GM10266 (cell line): ENCODE results near the gene USP38.
A peak's percentile ranks its signal among the peaks of the same experiment; 100 is the strongest.
"Not testable (repeated sequence)": the region's sequence is repeated elsewhere in the genome, so short reads cannot be mapped to it uniquely, and the experiment has no call there.

Experiments used
- DNase-seq: peaks from one replicate; pipeline ENCODE4 v3.0.0; 2012; ENCODE audit errors: extremely low spot score
- TF ChIP-seq, protein P1 (sequence below): IDR thresholded peaks from 2 replicates; pipeline ENCODE4 v1.5.1; 2012; ENCODE audit warnings: mild to moderate bottlenecking, low read depth; ENCODE audit not compliant: control insufficient read depth, insufficient read depth; ENCODE audit errors: missing control alignments

USP38 gene, protein sequence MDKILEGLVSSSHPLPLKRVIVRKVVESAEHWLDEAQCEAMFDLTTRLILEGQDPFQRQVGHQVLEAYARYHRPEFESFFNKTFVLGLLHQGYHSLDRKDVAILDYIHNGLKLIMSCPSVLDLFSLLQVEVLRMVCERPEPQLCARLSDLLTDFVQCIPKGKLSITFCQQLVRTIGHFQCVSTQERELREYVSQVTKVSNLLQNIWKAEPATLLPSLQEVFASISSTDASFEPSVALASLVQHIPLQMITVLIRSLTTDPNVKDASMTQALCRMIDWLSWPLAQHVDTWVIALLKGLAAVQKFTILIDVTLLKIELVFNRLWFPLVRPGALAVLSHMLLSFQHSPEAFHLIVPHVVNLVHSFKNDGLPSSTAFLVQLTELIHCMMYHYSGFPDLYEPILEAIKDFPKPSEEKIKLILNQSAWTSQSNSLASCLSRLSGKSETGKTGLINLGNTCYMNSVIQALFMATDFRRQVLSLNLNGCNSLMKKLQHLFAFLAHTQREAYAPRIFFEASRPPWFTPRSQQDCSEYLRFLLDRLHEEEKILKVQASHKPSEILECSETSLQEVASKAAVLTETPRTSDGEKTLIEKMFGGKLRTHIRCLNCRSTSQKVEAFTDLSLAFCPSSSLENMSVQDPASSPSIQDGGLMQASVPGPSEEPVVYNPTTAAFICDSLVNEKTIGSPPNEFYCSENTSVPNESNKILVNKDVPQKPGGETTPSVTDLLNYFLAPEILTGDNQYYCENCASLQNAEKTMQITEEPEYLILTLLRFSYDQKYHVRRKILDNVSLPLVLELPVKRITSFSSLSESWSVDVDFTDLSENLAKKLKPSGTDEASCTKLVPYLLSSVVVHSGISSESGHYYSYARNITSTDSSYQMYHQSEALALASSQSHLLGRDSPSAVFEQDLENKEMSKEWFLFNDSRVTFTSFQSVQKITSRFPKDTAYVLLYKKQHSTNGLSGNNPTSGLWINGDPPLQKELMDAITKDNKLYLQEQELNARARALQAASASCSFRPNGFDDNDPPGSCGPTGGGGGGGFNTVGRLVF

DNA sequence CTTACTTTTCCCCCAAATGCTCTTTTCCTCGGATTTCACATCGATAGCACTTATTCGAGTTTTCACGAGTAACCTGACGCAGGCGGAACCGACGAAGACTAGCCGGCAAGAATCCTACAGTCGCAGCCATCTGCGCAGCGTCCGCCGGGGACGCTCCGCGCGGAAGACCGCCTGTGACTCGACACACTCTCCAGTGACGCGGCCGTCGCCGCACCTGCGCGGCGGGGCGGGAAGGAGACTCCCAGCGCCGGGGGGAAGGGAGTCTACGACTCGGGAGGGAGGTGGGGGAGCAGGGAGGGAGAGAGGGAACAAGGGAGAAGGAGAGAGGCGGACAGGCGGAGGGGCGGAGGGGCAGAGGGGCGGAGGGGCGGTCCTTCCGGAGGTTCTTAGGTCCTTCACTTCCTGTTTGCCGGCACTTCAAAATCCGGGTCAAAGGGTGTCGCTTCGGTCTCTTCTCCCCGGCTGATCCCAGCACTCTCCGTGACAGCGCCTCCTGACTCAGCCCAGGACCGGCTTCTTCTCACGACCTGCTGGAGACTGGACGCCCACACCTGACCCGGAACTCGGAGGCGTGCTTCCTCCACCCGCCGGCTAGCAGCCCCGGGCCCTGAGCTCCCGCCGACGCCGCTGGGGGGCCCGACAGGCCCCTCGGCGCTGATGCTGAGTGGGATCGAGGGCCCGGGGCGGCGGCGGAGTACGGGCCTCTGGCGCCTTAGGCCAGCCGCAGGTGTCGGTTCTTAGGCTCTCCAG, at the start of gene USP38:
Gene USP38 (plus strand): TSS at position 415 of the 750 bp plus-strand sequence. CDS start 534 bp downstream, outside the sequence.
- DNase-seq = peak; percentile 83
- TF ChIP-seq, protein P1, sequence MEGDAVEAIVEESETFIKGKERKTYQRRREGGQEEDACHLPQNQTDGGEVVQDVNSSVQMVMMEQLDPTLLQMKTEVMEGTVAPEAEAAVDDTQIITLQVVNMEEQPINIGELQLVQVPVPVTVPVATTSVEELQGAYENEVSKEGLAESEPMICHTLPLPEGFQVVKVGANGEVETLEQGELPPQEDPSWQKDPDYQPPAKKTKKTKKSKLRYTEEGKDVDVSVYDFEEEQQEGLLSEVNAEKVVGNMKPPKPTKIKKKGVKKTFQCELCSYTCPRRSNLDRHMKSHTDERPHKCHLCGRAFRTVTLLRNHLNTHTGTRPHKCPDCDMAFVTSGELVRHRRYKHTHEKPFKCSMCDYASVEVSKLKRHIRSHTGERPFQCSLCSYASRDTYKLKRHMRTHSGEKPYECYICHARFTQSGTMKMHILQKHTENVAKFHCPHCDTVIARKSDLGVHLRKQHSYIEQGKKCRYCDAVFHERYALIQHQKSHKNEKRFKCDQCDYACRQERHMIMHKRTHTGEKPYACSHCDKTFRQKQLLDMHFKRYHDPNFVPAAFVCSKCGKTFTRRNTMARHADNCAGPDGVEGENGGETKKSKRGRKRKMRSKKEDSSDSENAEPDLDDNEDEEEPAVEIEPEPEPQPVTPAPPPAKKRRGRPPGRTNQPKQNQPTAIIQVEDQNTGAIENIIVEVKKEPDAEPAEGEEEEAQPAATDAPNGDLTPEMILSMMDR = peak; percentile 30

DNA sequence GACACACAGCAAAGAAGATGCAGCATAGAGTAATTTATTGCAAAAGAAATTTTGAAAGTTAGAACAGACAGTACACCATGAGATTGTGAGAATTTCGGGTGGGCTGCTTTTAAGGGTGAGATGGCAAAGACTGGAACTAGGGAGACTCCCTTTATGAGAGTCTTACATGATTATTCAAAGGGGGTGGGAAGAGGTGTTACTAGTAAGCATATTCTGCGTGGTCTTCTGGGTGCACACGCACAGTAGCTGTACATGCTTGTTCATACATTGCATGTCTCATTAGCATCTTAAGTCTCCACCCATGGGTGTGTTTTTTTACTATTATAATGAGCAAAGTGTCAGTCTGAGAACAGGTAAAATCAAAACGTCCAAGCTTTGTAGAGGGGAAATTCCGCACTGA, 49.4 kb upstream of the USP38 start:
- no peak for DNase-seq
- TF ChIP-seq, protein P1 = no peak

DNA sequence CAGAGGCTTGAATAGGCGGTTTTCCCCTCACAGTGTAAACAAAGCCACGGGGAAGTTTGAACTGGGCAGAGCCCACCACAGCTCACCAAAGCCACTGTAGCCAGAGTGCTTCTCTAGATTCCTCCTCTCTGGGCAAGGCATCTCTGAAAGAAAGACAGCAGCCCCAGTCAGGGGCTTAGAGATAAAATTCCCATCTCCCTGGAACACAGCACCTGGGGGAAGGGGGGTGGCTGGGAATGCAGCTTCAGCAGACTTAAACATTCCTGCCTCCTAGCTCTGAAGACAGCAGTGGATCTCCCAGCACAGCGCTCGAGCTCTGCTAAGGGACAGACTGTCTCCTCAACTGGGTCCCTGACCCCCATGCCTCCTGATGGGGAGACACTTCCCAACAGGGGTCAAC, 44.0 kb upstream of the USP38 start:
- TF ChIP-seq, protein P1 = no peak
- no peak for DNase-seq

DNA sequence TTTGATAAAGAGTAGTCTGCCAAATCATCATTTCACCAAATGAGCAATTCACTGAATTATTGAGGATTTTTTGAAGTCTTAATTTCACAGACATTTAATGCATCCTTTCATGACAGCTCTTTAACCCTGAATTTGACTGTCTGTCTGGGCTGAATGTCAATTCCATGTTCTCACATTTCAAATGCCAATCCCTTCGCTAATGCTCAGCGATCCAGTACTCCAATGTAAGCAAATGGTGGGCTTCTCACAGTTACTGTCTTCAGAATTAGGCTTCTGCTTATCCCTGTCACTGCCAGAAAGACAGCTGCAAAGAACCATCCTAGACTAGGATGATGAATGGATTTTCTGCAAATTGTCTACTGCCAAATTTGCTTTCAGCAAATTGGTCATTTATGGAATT, 36.2 kb upstream of the USP38 start:
- DNase-seq = no peak
- TF ChIP-seq, protein P1 = no peak

GRCh38 chr4:143156853-143157252, 27.9 kb upstream of the USP38 start:
- TF ChIP-seq, protein P1 = no peak
- no peak for DNase-seq

GRCh38 chr4:143163614-143164013, 21.1 kb upstream of the USP38 start:
- TF ChIP-seq, protein P1 = no peak
- DNase-seq = no peak

DNA sequence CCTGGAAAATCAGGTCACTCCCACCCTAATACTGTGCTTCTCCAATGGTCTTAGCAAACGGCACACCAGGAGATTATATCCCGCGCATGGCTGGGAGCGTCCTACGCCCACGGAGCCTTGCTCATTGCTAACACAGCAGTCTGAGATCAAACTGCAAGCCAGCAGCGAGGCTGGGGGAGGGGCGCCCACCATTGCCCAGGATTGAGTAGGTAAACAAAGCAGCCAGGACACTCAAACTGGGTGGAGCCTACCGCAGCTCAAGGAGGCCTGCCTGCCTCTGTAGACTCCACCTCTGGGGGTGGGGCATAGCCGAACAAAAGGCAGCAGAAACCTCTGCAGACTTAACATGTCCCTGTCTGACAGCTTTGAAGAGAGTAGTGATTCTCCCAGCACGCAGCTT, 18.0 kb upstream of the USP38 start:
- DNase-seq = not testable (repeated sequence)
